Measurements from ENCODE around the gene CANT1. TPM values are rescaled to one million over a fixed set of nuclear protein-coding genes. Genes with fewer than 3 reads are reported as not detected.

Gene CANT1
- total and polyA plus RNA-seq, 9 donors, result 18.6 to 48.8 (median 33.8) TPM

- Histone ChIP-seq H3K4me3 (no peak overlapping the region), H3K9me3 (no peaks in the 10 kb centered on the region), H3K27ac (no peak overlapping the region), H3K36me3 (no peaks in the 10 kb centered on the region), H3K4me1 (ENCODE audit: insufficient read depth) (peaks cover 2% of the 10 kb centered on the region), H3K27me3 (no peaks in the 10 kb centered on the region)
- TF ChIP-seq EP300 (IDR thresholded peaks at IDR 0.05), result no peak
- no peak for TF ChIP-seq POLR2A (IDR thresholded peaks at IDR 0.05)
- TF ChIP-seq CTCF (IDR thresholded peaks at IDR 0.05), result no peak
- DNase-seq, result peak in 2 of 5 donors; percentile 5 to 12
- intact Hi-C loops (cut with DNase I), result loop anchor here in 2 of 4 donors (10.0 kb wide), 1 partner anchor 398 kb away; no protein-coding TSS in a partner anchor
- 85 to 88% (median 88%) methylated on average over 16 of the region's 16 CpGs for WGBS, 3 donors
Measured at GRCh38 chr17:78996781-78997201, 12.8 kb downstream of the CANT1 start.

DNA sequence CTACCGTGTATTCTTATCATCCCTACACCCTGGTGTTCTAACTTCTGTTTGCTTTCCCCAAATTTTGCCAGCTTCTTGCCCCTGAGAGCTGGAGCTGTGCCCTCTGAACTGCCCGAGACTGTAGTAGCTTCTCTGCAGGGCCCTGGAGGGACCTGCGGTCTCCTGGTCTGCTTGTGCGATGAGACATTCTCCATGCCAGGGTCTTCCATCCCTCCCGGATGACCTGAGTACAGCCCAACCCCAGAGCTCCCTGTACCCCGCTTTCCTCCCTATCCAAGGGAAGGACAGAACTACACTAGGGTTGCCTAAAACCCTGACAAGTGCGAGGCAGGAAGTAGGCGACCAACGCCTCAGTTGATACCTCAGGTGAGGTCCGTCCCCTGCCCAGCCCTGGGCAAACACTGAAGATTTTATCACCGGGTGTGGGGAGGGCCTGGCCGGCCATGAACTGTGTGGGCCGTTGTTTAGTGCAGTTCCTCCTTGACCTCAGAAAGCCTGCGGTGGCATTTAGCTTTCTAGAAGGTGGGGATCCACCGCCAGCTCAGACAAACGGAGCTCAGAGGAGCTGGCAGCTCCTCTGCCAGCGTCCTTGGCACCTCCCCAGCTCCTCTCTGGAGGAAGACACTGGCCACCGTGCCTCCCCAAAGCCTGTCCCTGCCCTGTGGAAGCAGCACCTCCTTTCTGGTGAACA lies 13.7 kb downstream of the CANT1 start:
- intact Hi-C loops (cut with DNase I), result loop anchor here in 2 of 4 donors (10.0 kb wide), 1 partner anchor 399 kb away; no protein-coding TSS in a partner anchor
- H3K36me3 ChIP-seq, result no peaks in the 10 kb centered on the region
- peak in 4 of 5 donors; percentile 15 to 38 (median 22) for DNase-seq
- no peak overlapping the region for H3K4me3 ChIP-seq
- WGBS, 3 donors, result 60 to 65% (median 62%) methylated on average over 17 to 18 of the region's 18 CpGs
- no peaks in the 10 kb centered on the region for H3K9me3 ChIP-seq
- no peak overlapping the region for H3K27ac ChIP-seq
- H3K27me3 ChIP-seq, result no peaks in the 10 kb centered on the region
- H3K4me1 ChIP-seq (ENCODE audit: insufficient read depth), result peaks cover 2% of the 10 kb centered on the region
- TF ChIP-seq EP300 (IDR thresholded peaks at IDR 0.05) (no peak), CTCF (IDR thresholded peaks at IDR 0.05) (no peak), POLR2A (IDR thresholded peaks at IDR 0.05) (no peak)

DNA sequence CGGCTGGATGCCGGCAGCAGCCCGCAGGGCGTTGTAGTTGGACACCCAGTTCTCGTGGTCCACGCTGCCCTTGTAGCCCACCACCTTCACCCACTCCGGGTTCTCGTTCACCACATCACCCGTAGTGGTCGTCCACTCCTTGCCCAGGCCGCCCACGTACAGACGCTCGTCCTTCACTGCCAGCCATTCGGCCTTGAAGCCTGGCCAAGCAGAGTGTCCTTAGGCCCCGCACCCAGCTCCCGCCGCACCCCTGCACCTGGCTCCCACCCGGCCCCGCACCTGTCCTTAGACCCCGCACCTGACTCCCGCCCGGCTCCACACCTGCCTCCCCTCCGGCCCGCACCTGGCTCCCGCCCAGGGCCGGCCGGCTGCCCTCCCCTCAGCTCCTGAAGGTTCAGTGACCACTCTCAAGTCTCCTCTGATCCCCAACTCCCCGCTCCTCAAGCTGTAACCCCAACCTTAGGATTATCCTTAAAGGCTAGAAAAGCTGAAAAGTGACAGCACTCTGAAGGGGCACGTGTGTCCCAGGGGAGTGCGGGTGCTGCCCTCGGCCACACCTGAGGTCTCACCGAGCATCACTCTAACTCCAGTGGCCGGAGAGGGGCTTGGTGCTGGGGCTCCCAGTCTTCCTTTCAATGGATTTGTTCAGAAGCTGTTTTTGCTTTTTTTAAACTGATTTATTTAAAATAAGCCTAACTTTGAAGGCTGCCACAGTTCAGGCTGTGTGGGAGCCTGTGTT lies 14.4 kb downstream of the CANT1 start:
- peak in 4 of 5 donors; percentile 8 to 35 (median 25) for DNase-seq
- Histone ChIP-seq H3K36me3 (no peaks in the 10 kb centered on the region), H3K9me3 (no peaks in the 10 kb centered on the region), H3K4me3 (no peak overlapping the region), H3K27me3 (no peaks in the 10 kb centered on the region), H3K27ac (no peak overlapping the region), H3K4me1 (ENCODE audit: insufficient read depth) (peaks cover 2% of the 10 kb centered on the region)
- 80 to 91% (median 85%) methylated on average over 34 of the region's 34 CpGs for WGBS, 3 donors
- TF ChIP-seq CTCF (IDR thresholded peaks at IDR 0.05) (no peak), POLR2A (IDR thresholded peaks at IDR 0.05) (no peak), EP300 (IDR thresholded peaks at IDR 0.05) (no peak)
- intact Hi-C loops (cut with DNase I), result loop anchor here in 2 of 4 donors (10.0 kb wide), 1 partner anchor 400 kb away; no protein-coding TSS in a partner anchor

GRCh38 chr17:78993981-78994671 lies 15.4 kb downstream of the CANT1 start:
- Histone ChIP-seq H3K36me3 (no peaks in the 10 kb centered on the region), H3K9me3 (no peaks in the 10 kb centered on the region), H3K4me1 (ENCODE audit: insufficient read depth) (peaks cover 2% of the 10 kb centered on the region), H3K4me3 (no peak overlapping the region), H3K27me3 (no peaks in the 10 kb centered on the region), H3K27ac (peak overlapping the region in 1 of 2 donors; percentile 18)
- WGBS, 3 donors, result 90 to 96% (median 94%) methylated on average over 22 of the region's 22 CpGs
- TF ChIP-seq CTCF (IDR thresholded peaks at IDR 0.05), result no peak
- TF ChIP-seq EP300 (IDR thresholded peaks at IDR 0.05), result no peak
- intact Hi-C loops (cut with DNase I), result loop anchor here in 2 of 4 donors (2.0 to 10.0 kb wide), 2 partner anchors 45 to 401 kb away; no protein-coding TSS in a partner anchor
- DNase-seq, result peak in 2 of 5 donors; percentile 12 to 13

All from ovary (tissue), 9 donors.